ENCODE data around the gene SPATS2.

- TF ChIP-seq, protein P1, sequence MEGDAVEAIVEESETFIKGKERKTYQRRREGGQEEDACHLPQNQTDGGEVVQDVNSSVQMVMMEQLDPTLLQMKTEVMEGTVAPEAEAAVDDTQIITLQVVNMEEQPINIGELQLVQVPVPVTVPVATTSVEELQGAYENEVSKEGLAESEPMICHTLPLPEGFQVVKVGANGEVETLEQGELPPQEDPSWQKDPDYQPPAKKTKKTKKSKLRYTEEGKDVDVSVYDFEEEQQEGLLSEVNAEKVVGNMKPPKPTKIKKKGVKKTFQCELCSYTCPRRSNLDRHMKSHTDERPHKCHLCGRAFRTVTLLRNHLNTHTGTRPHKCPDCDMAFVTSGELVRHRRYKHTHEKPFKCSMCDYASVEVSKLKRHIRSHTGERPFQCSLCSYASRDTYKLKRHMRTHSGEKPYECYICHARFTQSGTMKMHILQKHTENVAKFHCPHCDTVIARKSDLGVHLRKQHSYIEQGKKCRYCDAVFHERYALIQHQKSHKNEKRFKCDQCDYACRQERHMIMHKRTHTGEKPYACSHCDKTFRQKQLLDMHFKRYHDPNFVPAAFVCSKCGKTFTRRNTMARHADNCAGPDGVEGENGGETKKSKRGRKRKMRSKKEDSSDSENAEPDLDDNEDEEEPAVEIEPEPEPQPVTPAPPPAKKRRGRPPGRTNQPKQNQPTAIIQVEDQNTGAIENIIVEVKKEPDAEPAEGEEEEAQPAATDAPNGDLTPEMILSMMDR (IDR thresholded peaks at IDR 0.05), result no peak
- no peak for TF ChIP-seq EZH2 (IDR thresholded peaks at IDR 0.05; ENCODE audit: borderline replicate concordance, insufficient read depth, low read depth, low read length, poor library complexity, severe bottlenecking)
These were observed 44.3 kb upstream of the SPATS2 start, which contains the start of gene TROAP for GRCh38 chr12:49322708-49323523.
